Testis (tissue), 2 donors: ENCODE results near the gene ARHGDIB.

Source experiments
- CTCF ChIP-seq, 3 experiments: fragments of 450-650 bp in 2 of 3; fragments of 200-600 bp in 1 of 3; sonication (generic) in 1 of 3; IDR thresholded peaks; one replicate each; pipeline ENCODE4 v1.5.1; 2016 to 2019; ENCODE audit warnings: antibody characterized with exemption in 3 of 3, mild to moderate bottlenecking in 2 of 3, moderate library complexity in 1 of 3
- POLR2A ChIP-seq: fragments of 450-650 bp; IDR thresholded peaks from one replicate; pipeline ENCODE4 v1.6.1; 2017; ENCODE audit warnings: antibody characterized with exemption, mild to moderate bottlenecking, moderate library complexity

- TF ChIP-seq CTCF (IDR thresholded peaks at IDR 0.05) = no peak
- TF ChIP-seq POLR2A = no peak
These were observed 3.8 kb upstream of the ARHGDIB start for GRCh38 chr12:14965221-14965620.
